Measurements from ENCODE around the gene SLC18A2. TPM values are rescaled to one million over a fixed set of nuclear protein-coding genes. Genes with fewer than 3 reads are reported as not detected.
A peak's percentile ranks its signal among the peaks of the same experiment; 100 is the strongest.

The SLC18A2 gene
- total and polyA plus RNA-seq, 2 of the 8 experiments (the other 6 are each of a cell fraction or from before 2014, with no cell fraction given): 6.5 to 7.0 TPM

DNA sequence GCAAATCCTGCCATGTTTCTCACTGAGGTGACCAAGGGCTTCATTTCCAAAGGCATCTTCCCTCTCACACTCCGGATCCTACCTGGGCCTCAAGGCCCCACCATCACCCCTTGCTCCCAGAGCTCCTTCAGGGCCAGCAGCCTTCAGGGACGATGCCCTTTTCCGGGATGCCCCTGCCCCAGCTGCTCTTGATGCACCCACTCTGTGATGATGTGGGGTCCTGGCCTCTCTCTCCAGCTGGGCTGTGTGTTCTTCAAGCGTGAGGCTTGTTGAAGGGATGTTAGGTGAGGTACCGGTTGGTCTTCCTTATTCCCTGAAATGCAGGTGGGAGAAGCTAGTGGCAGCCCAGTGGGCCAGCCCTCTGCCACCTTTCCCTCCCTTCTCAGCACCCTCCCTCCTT, 18.4 kb upstream of the SLC18A2 start:
- no peaks in the 10 kb centered on the region for H3K79me2 ChIP-seq (ENCODE audit: control insufficient read depth in 1 of 2, insufficient read depth in 2 of 2, low read length in 2 of 2)
- H3K14ac ChIP-seq (ENCODE audit: insufficient read length): no peak overlapping the region
- no peak overlapping the region for H2AFZ ChIP-seq (ENCODE audit: low read length)
- H3K9ac ChIP-seq (replicated peaks in 1 of 4; ENCODE audit: extremely low read depth in 1 of 4, low read depth in 3 of 4, low read length in 3 of 4): no peak overlapping the region
- H4K5ac ChIP-seq (ENCODE audit: insufficient read length, low read depth, low read length): no peak overlapping the region
- H3K9me3 ChIP-seq (ENCODE audit: insufficient read depth in 2 of 2, low read depth in 1 of 2, low read length in 1 of 2): no peaks in the 10 kb centered on the region
- no peak overlapping the region for H2BK20ac ChIP-seq (ENCODE audit: low read length)
- ChIA-PET CTCF (ENCODE audit: partially characterized antibody) (interaction anchor here (0.7 to 6.6 kb wide), 7 partner anchors 10 to 227 kb away, joined by 3 to 97 read pairs (median 3); no protein-coding TSS in a partner anchor), POLR2A (ENCODE audit: partially characterized antibody) (no interaction called here)
- H3K18ac ChIP-seq (ENCODE audit: extremely low read depth, low read length): no peak overlapping the region
- H3K56ac ChIP-seq (replicated peaks; ENCODE audit: insufficient read length, low read depth, low read length): no peak overlapping the region
- H2BK12ac ChIP-seq (ENCODE audit: low read depth, low read length): peak overlapping the region; percentile 31; the same call in 1 of the 2 replicates
- no peak overlapping the region for H2BK5ac ChIP-seq (ENCODE audit: low read depth, low read length)
- DNase-seq (ENCODE audit: low read depth in 1 of 2, low spot score in 2 of 2): no peak
- no peak overlapping the region for H2AK5ac ChIP-seq (ENCODE audit: low read depth, low read length)
- no peak for FAIRE-seq
- H3K4me2 ChIP-seq (ENCODE audit: insufficient read depth in 1 of 2, low read depth in 2 of 2, low read length in 2 of 2): no peak overlapping the region
- H3K27ac ChIP-seq (ENCODE audit: low read depth, low read length): no peak overlapping the region
- peaks cover 0 to 4% (median 3%) of the 10 kb centered on the region in 4 experiments; a peak in 4 of 7 replicates for H3K27me3 ChIP-seq (replicated peaks in 1 of 4; ENCODE audit: control insufficient read depth in 3 of 4, extremely low read depth in 1 of 4, insufficient read depth in 3 of 4, low read length in 3 of 4)
- no peak overlapping the region for H3K4ac ChIP-seq (replicated peaks; ENCODE audit: insufficient read length, low read depth, low read length)
- H3K79me1 ChIP-seq (ENCODE audit: low read depth, low read length): no peaks in the 10 kb centered on the region
- no peak overlapping the region for H4K8ac ChIP-seq (ENCODE audit: extremely low read depth, insufficient read depth, low read length)
- H3K23ac ChIP-seq (ENCODE audit: insufficient read length): no peak overlapping the region
- H4K91ac ChIP-seq (replicated peaks; ENCODE audit: insufficient read length, low read length): peak overlapping the region; percentile 18
- H2BK15ac ChIP-seq (ENCODE audit: low read length): no peak overlapping the region
- no peak overlapping the region for H2BK120ac ChIP-seq (replicated peaks; ENCODE audit: low read depth, low read length)
- no peaks in the 10 kb centered on the region for H3K36me3 ChIP-seq (ENCODE audit: control insufficient read depth in 2 of 4, insufficient read depth in 4 of 4, low read length in 3 of 4)
- peaks cover 0 to 5% (median under 1%) of the 10 kb centered on the region in 4 experiments; a peak in 2 of 7 replicates for H3K4me1 ChIP-seq (replicated peaks in 1 of 4; ENCODE audit: control insufficient read depth in 3 of 4, insufficient read depth in 4 of 4, low read length in 3 of 4)
- no peaks in the 10 kb centered on the region for H3K23me2 ChIP-seq (ENCODE audit: low read depth, low read length)
- H3K4me3 ChIP-seq (ENCODE audit: extremely low read depth in 1 of 4, insufficient read depth in 2 of 4, low read depth in 3 of 4, low read length in 4 of 4): no peak overlapping the region
- 92% methylated on average over 5 of the region's 5 CpGs; no CpG with 5 or more reads in 1 of the 2 experiments for WGBS, 2 experiments (ENCODE audit: extremely low coverage in 1 of 2, insufficient coverage in 1 of 2, insufficient read length in 1 of 2, insufficient replicate concordance in 2 of 2, low coverage in 1 of 2, low lambda C conversion rate in 2 of 2, missing lambda C conversion rate in 1 of 2)
- peaks cover 0 to 1% of the 10 kb centered on the region in 2 experiments for H4K20me1 ChIP-seq (replicated peaks in 1 of 2; ENCODE audit: control insufficient read depth in 1 of 2, insufficient read depth in 2 of 2, low read length in 2 of 2)
- TF ChIP-seq SP4 (IDR thresholded peaks at IDR 0.05; ENCODE audit: low read length) (no peak), TCF12 (IDR thresholded peaks at IDR 0.05; ENCODE audit: low read depth, low read length) (no peak)
